ENCODE measurements around the gene AKAP8L.
A peak's percentile ranks its signal among the peaks of the same experiment; 100 is the strongest.

AKAP8L gene

GRCh38 chr19:15436012-15436825 lies 17.4 kb upstream of the AKAP8L start:
- no peak for DNase-seq (ENCODE audit: low read depth in 2 of 2, low spot score in 1 of 2)

GRCh38 chr19:15433519-15434069 lies 14.8 kb upstream of the AKAP8L start:
- DNase-seq (ENCODE audit: low read depth in 2 of 2, low spot score in 1 of 2): no peak

DNA sequence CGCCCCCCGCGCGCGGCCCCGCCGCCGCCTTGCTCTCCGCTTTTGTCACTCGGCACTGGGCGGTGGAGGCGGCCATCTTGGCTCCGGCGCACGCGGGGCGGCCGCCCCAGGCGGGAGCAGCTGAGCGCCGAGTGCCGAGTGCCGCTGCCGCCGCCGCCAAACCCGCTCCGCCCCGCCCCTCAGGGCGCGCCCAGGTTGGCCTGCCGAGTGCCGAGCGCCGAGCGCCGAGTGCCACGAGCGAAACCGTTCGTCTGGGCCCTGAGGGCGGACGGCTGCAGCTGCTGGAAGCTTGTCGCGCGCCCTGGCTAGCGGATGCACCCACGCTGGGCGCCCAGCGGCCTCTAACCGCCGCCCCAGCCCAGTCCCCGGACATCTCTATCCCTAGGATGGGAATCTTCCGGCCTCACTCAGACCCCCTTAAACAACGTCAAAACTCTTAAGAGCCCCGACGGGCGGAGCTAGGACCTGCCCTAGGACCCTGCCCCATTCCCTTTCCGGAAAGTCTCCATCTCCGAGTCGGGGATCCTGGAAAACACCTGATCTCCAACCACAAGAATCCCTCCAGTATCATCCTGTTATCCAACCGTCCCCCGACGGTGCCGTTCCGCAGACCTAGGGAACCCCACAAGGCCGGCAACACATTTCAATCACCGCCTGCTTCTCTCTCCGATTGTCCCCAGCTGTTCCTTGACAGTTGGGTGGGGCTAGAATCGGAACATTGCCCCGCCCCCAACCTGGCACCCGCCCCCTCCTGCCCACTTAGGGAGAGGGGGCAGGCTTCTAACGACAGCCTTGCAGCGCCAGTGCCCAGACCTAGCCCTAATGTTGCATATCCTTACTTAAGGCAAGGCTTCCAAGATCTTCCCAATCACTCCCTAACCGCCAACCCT lies 14.1 kb upstream of the AKAP8L start:
- peak; percentile 67 to 81 for DNase-seq (ENCODE audit: low read depth in 2 of 2, low spot score in 1 of 2)

DNA sequence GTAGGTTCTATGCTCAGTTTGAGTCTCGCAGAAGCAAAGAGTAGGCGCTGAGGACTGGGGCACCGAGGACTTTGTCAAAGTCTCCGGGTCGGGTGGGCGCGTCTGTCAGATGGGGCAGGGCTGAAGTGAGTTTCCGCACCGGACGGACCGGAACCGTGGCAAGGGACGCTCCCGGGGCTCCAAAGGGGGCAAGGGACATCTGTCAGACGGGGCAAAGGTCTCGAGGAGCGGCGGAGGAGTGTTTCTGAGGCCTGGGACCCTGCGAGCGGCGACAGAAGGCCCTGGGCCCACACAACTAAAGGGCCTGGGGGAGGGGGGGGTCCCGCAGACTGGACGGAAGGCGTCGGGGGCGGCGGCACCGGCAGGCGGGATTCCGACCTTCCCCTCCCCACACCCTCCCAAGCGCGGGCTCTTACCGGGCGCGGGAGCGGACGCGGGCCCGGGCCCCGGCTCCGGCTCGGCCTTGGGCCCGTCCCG lies 13.3 kb upstream of the AKAP8L start:
- DNase-seq (ENCODE audit: low read depth in 2 of 2, low spot score in 1 of 2): no peak

- no peak for DNase-seq (ENCODE audit: low read depth in 2 of 2, low spot score in 1 of 2)
These were observed 12.7 kb upstream of the AKAP8L start for GRCh38 chr19:15431396-15432017.

GRCh38 chr19:15430526-15431120 lies 11.8 kb upstream of the AKAP8L start:
- DNase-seq (ENCODE audit: low read depth in 2 of 2, low spot score in 1 of 2): no peak

DNA sequence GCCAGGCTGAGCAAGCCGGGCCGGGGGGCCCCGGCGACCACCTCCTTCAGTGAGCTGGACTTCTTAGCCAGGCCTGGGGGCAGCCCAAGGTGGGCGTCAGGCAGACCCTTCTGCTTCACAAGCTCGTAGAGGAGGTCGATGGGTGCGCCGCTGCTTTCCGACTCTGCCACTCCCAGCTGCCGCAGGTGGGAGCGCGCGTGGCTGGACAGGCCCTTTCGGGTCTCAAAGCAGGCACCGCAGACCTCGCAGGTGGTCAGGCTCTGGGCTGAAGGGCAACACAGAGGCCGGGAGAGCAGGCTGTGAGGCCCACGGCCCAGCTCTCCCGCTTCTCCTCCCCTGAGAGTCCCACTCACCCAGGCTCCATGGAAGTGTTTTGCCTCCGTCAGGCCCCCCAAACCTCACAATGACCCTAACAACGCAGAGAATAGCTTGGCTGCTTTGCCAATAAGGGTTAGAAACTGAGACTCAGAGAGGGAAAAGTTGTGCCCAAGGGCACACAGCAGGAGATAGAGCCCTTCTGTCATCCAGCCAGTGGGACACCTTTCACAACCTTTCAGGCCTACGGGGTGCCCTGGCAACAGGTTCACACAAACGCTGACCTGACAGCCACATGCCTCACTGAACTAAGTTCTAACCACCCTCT lies 11.2 kb upstream of the AKAP8L start:
- DNase-seq (ENCODE audit: low read depth in 2 of 2, low spot score in 1 of 2): no peak

- no peak for DNase-seq (ENCODE audit: low read depth in 2 of 2, low spot score in 1 of 2)
These were observed 10.4 kb upstream of the AKAP8L start for GRCh38 chr19:15428956-15429824.

GRCh38 chr19:15427991-15428471 lies 9.2 kb upstream of the AKAP8L start:
- DNase-seq (ENCODE audit: low read depth in 2 of 2, low spot score in 1 of 2): no peak

- DNase-seq (ENCODE audit: low read depth in 2 of 2, low spot score in 1 of 2): no peak
These were observed 8.5 kb upstream of the AKAP8L start for GRCh38 chr19:15427350-15427700.

- no peak for DNase-seq (ENCODE audit: low read depth in 2 of 2, low spot score in 1 of 2)
These were observed 7.9 kb upstream of the AKAP8L start for GRCh38 chr19:15426485-15427349.

GRCh38 chr19:15425321-15425950 lies 6.6 kb upstream of the AKAP8L start:
- DNase-seq (ENCODE audit: low read depth in 2 of 2, low spot score in 1 of 2): no peak

- DNase-seq (ENCODE audit: low read depth in 2 of 2, low spot score in 1 of 2): no peak
These were observed 6.0 kb upstream of the AKAP8L start for GRCh38 chr19:15424692-15425272.

DNA sequence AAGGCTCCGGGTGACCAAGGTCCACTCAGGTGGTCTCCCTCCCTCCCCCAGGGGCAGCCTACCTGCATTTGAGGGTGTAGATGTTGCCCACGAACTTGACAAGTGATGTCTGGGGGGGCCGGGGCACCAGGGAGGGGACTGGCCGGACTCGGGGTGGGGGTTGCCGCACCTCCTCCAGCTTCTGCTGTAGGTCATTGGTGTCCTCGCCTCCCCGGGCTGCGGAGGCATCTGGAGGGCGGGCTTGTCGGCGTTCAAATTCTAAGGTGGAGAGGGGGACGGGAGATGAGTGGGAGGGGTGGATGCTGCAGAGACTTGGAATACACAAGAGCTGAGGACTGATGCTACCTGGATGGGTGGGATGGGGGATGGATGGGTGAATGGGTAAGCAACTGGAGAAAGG lies 5.3 kb upstream of the AKAP8L start:
- no peak for DNase-seq (ENCODE audit: low read depth in 2 of 2, low spot score in 1 of 2)

DNA sequence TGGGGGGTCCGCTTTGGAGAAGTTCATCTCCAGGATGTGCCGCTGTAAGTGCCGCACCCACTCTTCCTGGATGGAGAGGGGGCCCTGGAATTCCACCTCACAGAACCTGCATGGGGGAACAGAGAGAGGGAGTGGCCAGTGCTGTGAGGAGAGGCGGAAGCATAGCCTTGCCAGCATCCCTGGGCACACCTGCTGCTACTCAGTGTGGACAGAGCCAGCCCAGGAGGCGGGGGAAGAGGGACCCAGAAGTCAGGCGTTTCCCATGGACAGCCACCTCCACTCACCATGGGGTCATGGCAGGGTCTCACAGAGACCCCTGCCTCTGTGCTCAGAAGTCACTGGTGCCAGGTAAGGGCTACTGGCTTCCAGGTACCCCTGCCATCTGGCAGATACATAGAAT lies 4.3 kb upstream of the AKAP8L start:
- no peak for DNase-seq (ENCODE audit: low read depth in 2 of 2, low spot score in 1 of 2)

GRCh38 chr19:15422296-15423075 lies 3.7 kb upstream of the AKAP8L start:
- no peak for DNase-seq (ENCODE audit: low read depth in 2 of 2, low spot score in 1 of 2)

DNA sequence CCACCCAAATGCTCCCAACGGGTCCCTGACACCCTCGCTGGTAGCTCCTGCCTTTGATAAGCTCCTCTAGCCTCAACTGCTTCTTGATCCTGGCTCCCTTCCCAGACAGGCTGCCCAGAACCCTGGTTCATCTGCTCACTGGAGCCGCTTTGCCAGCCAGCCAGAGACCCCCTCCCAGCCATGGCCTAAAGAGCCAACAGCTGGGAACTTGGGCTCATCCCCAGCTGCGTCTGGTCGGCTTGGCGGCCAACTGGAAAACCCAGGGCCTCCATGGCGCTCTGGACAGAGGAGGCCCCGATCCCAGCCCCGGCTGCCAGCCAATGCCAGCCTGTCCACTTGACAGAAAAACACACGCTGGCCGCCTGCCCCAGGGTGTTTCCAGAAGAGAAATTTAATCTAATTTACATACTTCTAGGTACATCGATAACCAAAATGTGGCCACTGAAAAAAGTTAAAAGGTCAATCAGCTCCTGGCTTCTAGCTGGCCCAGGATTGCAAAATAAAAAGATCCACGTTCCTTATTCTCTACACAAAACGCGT lies 3.0 kb upstream of the AKAP8L start:
- DNase-seq (ENCODE audit: low read depth in 2 of 2, low spot score in 1 of 2): no peak
